Activated naive CD4-positive, alpha-beta T cell (primary cell): Measurements from ENCODE around the gene FAM76B.
"Not testable (repeated sequence)": the region's sequence is repeated elsewhere in the genome, so short reads cannot be mapped to it uniquely, and the experiment has no call there.

Source experiments
- DNase-seq, 4 experiments: peaks; one replicate each; lab custom pipeline; 2025; lab: John Stamatoyannopoulos, UW

The FAM76B gene

GRCh38 chr11:95789506-95790122 is at the start of gene FAM76B:
TSS of gene FAM76B (minus strand) at chr11:95789782. CDS start at chr11:95789478, 304 bp downstream.
- peak; percentile 80 to 96 (median 89) for DNase-seq

GRCh38 chr11:95835768-95836488 is 46.3 kb upstream of the FAM76B start:
- DNase-seq, result peak in 3 of 4 experiments; percentile 1 to 33 (median 18)

GRCh38 chr11:95835351-95835750 is 45.8 kb upstream of the FAM76B start:
- no peak for DNase-seq

- DNase-seq, result no peak
Observed at GRCh38 chr11:95833378-95833777, 43.8 kb upstream of the FAM76B start.

GRCh38 chr11:95832763-95833162 is 43.2 kb upstream of the FAM76B start:
- no peak for DNase-seq

GRCh38 chr11:95831198-95831883 is 41.8 kb upstream of the FAM76B start:
- no peak for DNase-seq

GRCh38 chr11:95829580-95830259 is 40.1 kb upstream of the FAM76B start:
- no peak for DNase-seq

GRCh38 chr11:95827696-95828095 is 38.1 kb upstream of the FAM76B start:
- no peak for DNase-seq

GRCh38 chr11:95821640-95822039 is 32.1 kb upstream of the FAM76B start:
- DNase-seq, result no peak

GRCh38 chr11:95816037-95816436 is 26.5 kb upstream of the FAM76B start:
- no peak for DNase-seq

- not testable (repeated sequence) for DNase-seq
Observed at GRCh38 chr11:95811052-95811451, 21.5 kb upstream of the FAM76B start.

- not testable (repeated sequence) for DNase-seq
Observed at GRCh38 chr11:95806464-95806863, 16.9 kb upstream of the FAM76B start.

GRCh38 chr11:95805869-95806268 is 16.3 kb upstream of the FAM76B start:
- DNase-seq, result no peak

GRCh38 chr11:95803973-95804372 is 14.4 kb upstream of the FAM76B start:
- DNase-seq, result no peak

- DNase-seq, result no peak
Observed at GRCh38 chr11:95802806-95803205, 13.2 kb upstream of the FAM76B start.

- no peak for DNase-seq
Observed at GRCh38 chr11:95800438-95800837, 10.9 kb upstream of the FAM76B start.

- DNase-seq, result no peak
Observed at GRCh38 chr11:95799546-95799945, 10.0 kb upstream of the FAM76B start.

GRCh38 chr11:95796501-95796900 is 6.9 kb upstream of the FAM76B start:
- DNase-seq, result no peak

- DNase-seq, result no peak
Observed at GRCh38 chr11:95795627-95796295, 6.2 kb upstream of the FAM76B start.

GRCh38 chr11:95794086-95794485 is 4.5 kb upstream of the FAM76B start:
- DNase-seq, result no peak

- DNase-seq, result no peak
Observed at GRCh38 chr11:95793116-95793515, 3.5 kb upstream of the FAM76B start.

GRCh38 chr11:95792700-95793099 is 3.1 kb upstream of the FAM76B start:
- no peak for DNase-seq
